GM21737 (cell line): ENCODE measurements around the gene SKAP2.

ENCODE experiments used
- ATAC-seq: cut with Tn5 transposase; IDR thresholded peaks from one replicate; pipeline ENCODE4 v1.9.1; 2021; ENCODE audit warnings: mild to moderate bottlenecking, moderate library complexity; ENCODE audit not compliant: unreplicated experiment

The SKAP2 gene

GRCh38 chr7:26670290-26670689 lies 194.1 kb downstream of the SKAP2 start:
- no peak for ATAC-seq

GRCh38 chr7:26668821-26669220 lies 195.6 kb downstream of the SKAP2 start:
- ATAC-seq, result no peak

- ATAC-seq, result peak; percentile 76
Observed at GRCh38 chr7:26667514-26668133, 196.8 kb downstream of the SKAP2 start.

- peak; percentile 65 for ATAC-seq
Observed at GRCh38 chr7:26664735-26665416, 199.5 kb downstream of the SKAP2 start.

- ATAC-seq, result no peak
Observed at GRCh38 chr7:26664274-26664673, 200.1 kb downstream of the SKAP2 start.

- no peak for ATAC-seq
Observed at GRCh38 chr7:26663874-26664273, 200.5 kb downstream of the SKAP2 start.

GRCh38 chr7:26662646-26663045 lies 201.7 kb downstream of the SKAP2 start:
- no peak for ATAC-seq

- ATAC-seq, result no peak
Observed at GRCh38 chr7:26659121-26659520, 205.3 kb downstream of the SKAP2 start.

GRCh38 chr7:26658389-26659084 lies 205.9 kb downstream of the SKAP2 start:
- ATAC-seq, result no peak

- no peak for ATAC-seq
Observed at GRCh38 chr7:26657686-26658388, 206.6 kb downstream of the SKAP2 start.

- ATAC-seq, result no peak
Observed at GRCh38 chr7:26657206-26657641, 207.2 kb downstream of the SKAP2 start.

- no peak for ATAC-seq
Observed at GRCh38 chr7:26656735-26657134, 207.7 kb downstream of the SKAP2 start.

GRCh38 chr7:26655781-26656180 lies 208.6 kb downstream of the SKAP2 start:
- ATAC-seq, result no peak

GRCh38 chr7:26653430-26654399 lies 210.7 kb downstream of the SKAP2 start:
- no peak for ATAC-seq

- no peak for ATAC-seq
Observed at GRCh38 chr7:26652401-26653100, 211.8 kb downstream of the SKAP2 start.

GRCh38 chr7:26650103-26650502 lies 214.3 kb downstream of the SKAP2 start:
- no peak for ATAC-seq

GRCh38 chr7:26649388-26649787 lies 215.0 kb downstream of the SKAP2 start:
- ATAC-seq, result no peak

- no peak for ATAC-seq
Observed at GRCh38 chr7:26648554-26648953, 215.8 kb downstream of the SKAP2 start.

GRCh38 chr7:26646336-26647048 lies 217.9 kb downstream of the SKAP2 start:
- ATAC-seq, result no peak
